ENCODE data around the gene ERP27.

Gene ERP27

DNA sequence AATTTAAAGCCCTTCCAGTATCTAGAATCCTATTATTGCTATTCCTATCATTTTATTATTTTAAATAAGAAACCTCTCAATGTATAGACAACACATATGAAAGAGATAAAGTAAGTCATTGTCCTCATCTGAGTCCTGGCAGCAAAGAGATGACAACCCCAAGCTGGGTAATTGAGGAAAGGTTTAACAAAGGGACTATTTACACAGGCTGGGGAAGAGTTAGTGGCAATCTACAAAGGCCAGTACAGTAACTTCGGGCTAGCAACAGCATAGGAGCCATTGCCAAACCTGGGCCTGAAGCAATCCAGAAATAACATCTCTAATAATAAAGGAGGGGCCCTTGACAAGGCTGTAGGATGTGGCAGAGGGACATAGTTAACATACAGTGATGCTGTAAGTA lies 45.7 kb upstream of the ERP27 start:
- Histone ChIP-seq H2BK120ac (ENCODE audit: insufficient read depth, low read length, poor library complexity) (no peak overlapping the region), H3K23ac (ENCODE audit: low read length) (no peak overlapping the region), H3K4me2 (ENCODE audit: low read length) (no peak overlapping the region), H3K14ac (ENCODE audit: low read length) (no peak overlapping the region), H2BK12ac (ENCODE audit: low read length) (no peak overlapping the region), H3K18ac (ENCODE audit: low read length) (no peak overlapping the region), H4K12ac (ENCODE audit: low read depth, low read length) (no peak overlapping the region), H3K27ac (ENCODE audit: low read depth, low read length) (no peak overlapping the region), H3K27me3 (ENCODE audit: insufficient read depth, low read length) (no peaks in the 10 kb centered on the region), H2BK5ac (ENCODE audit: low read depth, low read length, poor library complexity) (no peak overlapping the region), H4K91ac (ENCODE audit: low read depth, low read length) (no peak overlapping the region), H3K79me1 (ENCODE audit: low read length) (no peaks in the 10 kb centered on the region), H3K4ac (ENCODE audit: low read depth, low read length) (no peak overlapping the region), H4K8ac (ENCODE audit: low read depth, low read length) (no peak overlapping the region), H3K4me3 (ENCODE audit: low read depth, low read length) (no peak overlapping the region), H3K36me3 (ENCODE audit: control insufficient read depth in 1 of 2, insufficient read depth in 2 of 2, low read length in 2 of 2) (no peaks in the 10 kb centered on the region), H3K4me1 (ENCODE audit: control insufficient read depth in 1 of 2, insufficient read depth in 2 of 2, low read length in 2 of 2) (no peaks in the 10 kb centered on the region), H3K9me3 (ENCODE audit: insufficient read depth, low read depth, low read length) (no peaks in the 10 kb centered on the region), H2AFZ (ENCODE audit: insufficient read depth, low read length, poor library complexity) (no peak overlapping the region), H3K9ac (ENCODE audit: low read length) (no peak overlapping the region), H2AK5ac (ENCODE audit: low read length) (no peak overlapping the region), H3K79me2 (ENCODE audit: control insufficient read depth, insufficient read depth, low read length, poor library complexity) (no peaks in the 10 kb centered on the region)
- WGBS (ENCODE audit: extremely low coverage, insufficient coverage, insufficient read length), result no CpG with 5 or more reads among the region's 1 CpG
- DNase-seq, result no peak

DNA sequence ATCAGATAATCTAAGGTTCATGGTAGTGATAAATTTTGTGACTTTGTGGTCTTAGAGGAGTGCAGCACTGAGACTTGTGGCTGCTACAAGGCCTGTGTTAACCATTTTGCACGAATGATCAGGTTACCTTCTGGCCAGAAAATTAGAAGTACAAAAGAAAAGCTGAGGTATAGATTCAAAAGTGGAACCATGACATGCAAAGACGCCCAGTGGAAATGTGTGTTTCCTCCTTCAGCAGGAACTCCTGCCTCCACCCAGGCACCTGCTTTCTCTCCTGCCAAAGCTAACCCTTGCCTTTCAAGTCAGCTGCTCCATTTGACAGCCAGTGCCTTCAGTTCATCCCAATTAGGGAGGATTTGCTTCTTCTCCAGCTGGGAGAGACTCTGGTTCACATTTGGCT lies 44.7 kb upstream of the ERP27 start:
- no peak overlapping the region for H4K12ac ChIP-seq (ENCODE audit: low read depth, low read length)
- H2AFZ ChIP-seq (ENCODE audit: insufficient read depth, low read length, poor library complexity), result no peak overlapping the region
- no peak overlapping the region for H4K91ac ChIP-seq (ENCODE audit: low read depth, low read length)
- no peaks in the 10 kb centered on the region for H3K36me3 ChIP-seq (ENCODE audit: control insufficient read depth in 1 of 2, insufficient read depth in 2 of 2, low read length in 2 of 2)
- H3K23ac ChIP-seq (ENCODE audit: low read length), result no peak overlapping the region
- no peak overlapping the region for H2BK120ac ChIP-seq (ENCODE audit: insufficient read depth, low read length, poor library complexity)
- H3K4me3 ChIP-seq (ENCODE audit: low read depth, low read length), result no peak overlapping the region
- H3K27me3 ChIP-seq (ENCODE audit: insufficient read depth, low read length), result no peaks in the 10 kb centered on the region
- no peak overlapping the region for H4K8ac ChIP-seq (ENCODE audit: low read depth, low read length)
- no peak overlapping the region for H3K27ac ChIP-seq (ENCODE audit: low read depth, low read length)
- no peak overlapping the region for H3K9ac ChIP-seq (ENCODE audit: low read length)
- no peak overlapping the region for H3K14ac ChIP-seq (ENCODE audit: low read length)
- H3K9me3 ChIP-seq (ENCODE audit: insufficient read depth, low read depth, low read length), result no peaks in the 10 kb centered on the region
- no peaks in the 10 kb centered on the region for H3K4me1 ChIP-seq (ENCODE audit: control insufficient read depth in 1 of 2, insufficient read depth in 2 of 2, low read length in 2 of 2)
- no peak overlapping the region for H2BK12ac ChIP-seq (ENCODE audit: low read length)
- H3K18ac ChIP-seq (ENCODE audit: low read length), result no peak overlapping the region
- no CpG with 5 or more reads among the region's 2 CpGs for WGBS (ENCODE audit: extremely low coverage, insufficient coverage, insufficient read length)
- no peak overlapping the region for H2AK5ac ChIP-seq (ENCODE audit: low read length)
- H3K79me1 ChIP-seq (ENCODE audit: low read length), result no peaks in the 10 kb centered on the region
- H3K79me2 ChIP-seq (ENCODE audit: control insufficient read depth, insufficient read depth, low read length, poor library complexity), result no peaks in the 10 kb centered on the region
- no peak overlapping the region for H3K4ac ChIP-seq (ENCODE audit: low read depth, low read length)
- H3K4me2 ChIP-seq (ENCODE audit: low read length), result no peak overlapping the region
- no peak overlapping the region for H2BK5ac ChIP-seq (ENCODE audit: low read depth, low read length, poor library complexity)
- peak in 1 of 2 donors; percentile 39 for DNase-seq

GRCh38 chr12:14982562-14982961 lies 44.2 kb upstream of the ERP27 start:
- no peak overlapping the region for H4K91ac ChIP-seq (ENCODE audit: low read depth, low read length)

DNA sequence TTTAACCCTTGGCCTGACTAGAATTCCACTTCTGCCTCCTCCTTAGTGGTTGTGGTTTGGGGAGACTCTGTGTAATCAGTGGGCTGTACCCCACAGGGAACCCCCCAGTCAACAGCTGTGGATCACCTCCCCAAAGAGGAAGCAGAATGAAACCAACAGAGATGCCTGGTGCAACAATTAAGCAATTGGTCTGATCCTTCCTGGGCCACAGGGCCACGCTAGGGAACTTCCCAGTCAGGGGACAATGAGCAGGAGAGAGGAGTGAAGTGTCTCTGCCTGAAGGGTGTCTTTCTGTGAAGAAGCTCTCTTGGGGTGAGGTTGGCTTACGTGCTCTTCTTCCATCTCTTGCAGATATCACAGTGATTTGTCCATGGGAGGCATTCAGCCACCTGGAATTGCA lies 42.7 kb upstream of the ERP27 start:
- no CpG with 5 or more reads among the region's 2 CpGs for WGBS (ENCODE audit: extremely low coverage, insufficient coverage, insufficient read length)
- Histone ChIP-seq H3K9me3 (ENCODE audit: insufficient read depth, low read depth, low read length) (no peaks in the 10 kb centered on the region), H3K14ac (ENCODE audit: low read length) (no peak overlapping the region), H3K4me3 (ENCODE audit: low read depth, low read length) (no peak overlapping the region), H2BK12ac (ENCODE audit: low read length) (no peak overlapping the region), H3K9ac (ENCODE audit: low read length) (no peak overlapping the region), H3K79me2 (ENCODE audit: control insufficient read depth, insufficient read depth, low read length, poor library complexity) (no peaks in the 10 kb centered on the region), H3K36me3 (ENCODE audit: control insufficient read depth in 1 of 2, insufficient read depth in 2 of 2, low read length in 2 of 2) (no peaks in the 10 kb centered on the region), H3K27me3 (ENCODE audit: insufficient read depth, low read length) (no peaks in the 10 kb centered on the region), H3K4me2 (ENCODE audit: low read length) (no peak overlapping the region), H3K18ac (ENCODE audit: low read length) (no peak overlapping the region), H3K79me1 (ENCODE audit: low read length) (no peaks in the 10 kb centered on the region), H3K4me1 (ENCODE audit: control insufficient read depth in 1 of 2, insufficient read depth in 2 of 2, low read length in 2 of 2) (no peaks in the 10 kb centered on the region), H3K23ac (ENCODE audit: low read length) (no peak overlapping the region), H4K8ac (ENCODE audit: low read depth, low read length) (no peak overlapping the region), H3K4ac (ENCODE audit: low read depth, low read length) (no peak overlapping the region), H2AK5ac (ENCODE audit: low read length) (no peak overlapping the region), H2BK5ac (ENCODE audit: low read depth, low read length, poor library complexity) (no peak overlapping the region), H4K91ac (ENCODE audit: low read depth, low read length) (no peak overlapping the region), H3K27ac (ENCODE audit: low read depth, low read length) (no peak overlapping the region), H2BK120ac (ENCODE audit: insufficient read depth, low read length, poor library complexity) (no peak overlapping the region), H4K12ac (ENCODE audit: low read depth, low read length) (no peak overlapping the region), H2AFZ (ENCODE audit: insufficient read depth, low read length, poor library complexity) (no peak overlapping the region)
- peak in 1 of 2 donors; percentile 37 for DNase-seq

More at GRCh38 chr12:14982562-14982961, 44.2 kb upstream of the ERP27 start:
- H3K27ac ChIP-seq (ENCODE audit: low read depth, low read length), result no peak overlapping the region
- H3K79me1 ChIP-seq (ENCODE audit: low read length), result no peaks in the 10 kb centered on the region
- no peak overlapping the region for H2AK5ac ChIP-seq (ENCODE audit: low read length)
- H3K4me2 ChIP-seq (ENCODE audit: low read length), result no peak overlapping the region
- H3K14ac ChIP-seq (ENCODE audit: low read length), result no peak overlapping the region
- no peaks in the 10 kb centered on the region for H3K27me3 ChIP-seq (ENCODE audit: insufficient read depth, low read length)
- H3K23ac ChIP-seq (ENCODE audit: low read length), result no peak overlapping the region
- no peak overlapping the region for H2AFZ ChIP-seq (ENCODE audit: insufficient read depth, low read length, poor library complexity)
- H3K79me2 ChIP-seq (ENCODE audit: control insufficient read depth, insufficient read depth, low read length, poor library complexity), result no peaks in the 10 kb centered on the region
- H4K8ac ChIP-seq (ENCODE audit: low read depth, low read length), result no peak overlapping the region
- no peaks in the 10 kb centered on the region for H3K36me3 ChIP-seq (ENCODE audit: control insufficient read depth in 1 of 2, insufficient read depth in 2 of 2, low read length in 2 of 2)
- no peak overlapping the region for H2BK5ac ChIP-seq (ENCODE audit: low read depth, low read length, poor library complexity)
- H2BK120ac ChIP-seq (ENCODE audit: insufficient read depth, low read length, poor library complexity), result no peak overlapping the region
- H2BK12ac ChIP-seq (ENCODE audit: low read length), result no peak overlapping the region
- no peak overlapping the region for H4K12ac ChIP-seq (ENCODE audit: low read depth, low read length)
- H3K4me1 ChIP-seq (ENCODE audit: control insufficient read depth in 1 of 2, insufficient read depth in 2 of 2, low read length in 2 of 2), result no peaks in the 10 kb centered on the region
- no peak overlapping the region for H3K4ac ChIP-seq (ENCODE audit: low read depth, low read length)
- no peaks in the 10 kb centered on the region for H3K9me3 ChIP-seq (ENCODE audit: insufficient read depth, low read depth, low read length)
- no peak overlapping the region for H3K18ac ChIP-seq (ENCODE audit: low read length)
- peak; percentile 47 to 96 for DNase-seq
- H3K4me3 ChIP-seq (ENCODE audit: low read depth, low read length), result no peak overlapping the region
- H3K9ac ChIP-seq (ENCODE audit: low read length), result no peak overlapping the region
- WGBS (ENCODE audit: extremely low coverage, insufficient coverage, insufficient read length), result no CpG with 5 or more reads among the region's 1 CpG

Data from trophoblast cell (in vitro differentiated cells and primary cell).